GM19397 (cell line): ENCODE results near the gene FKBP8.

Experiments used
- ATAC-seq: cut with Tn5 transposase; IDR thresholded peaks from one replicate; pipeline ENCODE4 v1.9.1; 2021; ENCODE audit warnings: mild to moderate bottlenecking, moderate library complexity; ENCODE audit not compliant: unreplicated experiment

FKBP8 gene

DNA sequence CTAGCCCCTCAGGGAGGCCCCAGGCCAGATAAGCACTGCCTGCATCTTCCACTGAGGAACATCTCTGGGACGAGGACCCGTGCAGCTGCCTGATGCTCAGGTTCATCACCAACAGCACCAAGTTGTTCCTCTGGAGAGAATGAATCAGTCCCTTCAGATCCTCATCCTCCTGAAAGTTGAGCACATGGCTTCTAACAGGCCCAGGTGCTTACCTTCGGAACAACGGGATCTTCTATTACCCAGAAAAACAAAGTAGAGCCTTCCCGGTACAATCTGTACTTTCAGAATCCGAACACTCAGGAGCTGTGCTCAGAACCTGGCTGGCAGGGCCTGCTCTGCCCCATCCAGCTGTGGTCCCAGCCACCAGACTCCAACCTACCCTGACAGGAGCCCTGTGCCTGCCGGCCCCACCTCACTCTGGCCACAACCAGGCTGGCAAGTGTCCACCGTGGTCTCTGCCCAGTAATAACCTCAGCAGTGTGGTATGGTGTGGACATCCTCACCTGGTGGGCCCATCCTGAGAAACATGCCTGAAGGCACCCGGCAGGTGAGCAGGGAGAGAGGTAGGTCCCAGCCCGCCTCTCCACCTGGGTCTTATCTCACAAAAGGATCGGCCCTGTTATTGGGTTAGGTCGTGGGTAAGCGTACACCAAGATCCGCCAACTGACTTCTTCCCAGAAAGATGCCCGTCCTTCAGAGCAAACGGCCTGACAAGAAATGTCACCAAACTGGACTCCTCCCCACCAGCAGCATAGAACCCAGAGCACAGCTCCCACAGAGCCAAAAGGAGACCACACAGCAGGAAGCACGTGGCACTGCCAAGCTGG is 55.6 kb downstream of the FKBP8 start:
- ATAC-seq, result no peak

DNA sequence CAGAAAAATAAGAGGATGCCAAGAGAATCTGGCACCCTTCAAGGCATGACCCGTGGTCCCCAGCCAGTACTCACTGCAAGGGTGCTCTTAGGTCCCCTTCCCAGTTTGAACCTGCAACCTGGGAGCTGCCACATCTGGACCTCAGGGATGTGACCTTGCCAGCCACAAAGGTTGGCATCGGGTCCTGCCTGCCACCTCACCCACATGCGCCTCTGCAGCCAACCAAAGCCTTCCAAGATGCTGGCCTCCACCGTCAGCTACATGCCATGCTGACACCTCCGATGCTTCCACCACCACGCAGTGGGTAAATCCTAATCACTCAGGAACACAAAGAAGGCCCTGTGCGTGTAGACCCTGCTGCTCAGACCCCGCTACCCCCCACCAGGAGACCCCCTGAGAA is 56.6 kb downstream of the FKBP8 start:
- ATAC-seq, result no peak

- ATAC-seq, result no peak
Measured at GRCh38 chr19:18484992-18485391, 58.4 kb downstream of the FKBP8 start.

GRCh38 chr19:18483119-18483890 is 60.1 kb downstream of the FKBP8 start:
- no peak for ATAC-seq
